ENCODE results near the gene RPS29. TPM values are rescaled to one million over a fixed set of nuclear protein-coding genes. Genes with fewer than 3 reads are reported as not detected.

RPS29 gene
- polyA plus RNA-seq, 1 of the 3 experiments (the other 2 are of a cell fraction): 11,220 TPM

DNA sequence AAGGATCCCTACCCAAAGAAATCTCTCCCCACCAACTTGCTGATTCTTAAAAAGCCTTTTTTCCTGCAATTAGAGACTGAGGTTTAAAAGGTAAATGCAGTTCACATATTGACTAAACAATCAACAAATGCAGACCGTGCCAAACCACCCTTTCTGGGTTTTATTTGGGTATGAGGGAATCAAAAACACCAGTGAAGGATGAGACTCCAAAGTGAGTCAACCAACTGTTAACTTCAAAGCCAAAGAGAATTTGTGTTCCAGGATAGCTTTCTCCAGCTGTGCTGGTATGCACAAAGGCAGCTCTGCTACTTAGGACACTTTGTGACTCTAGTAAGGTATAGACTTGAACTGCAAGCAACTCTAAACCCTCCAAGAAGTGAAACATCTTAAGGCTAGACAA is 39.4 kb downstream of the RPS29 start:
- CTCF ChIA-PET: interaction anchor here (0.5 to 1.6 kb wide), 3 partner anchors 53 to 180 kb away, joined by 3 to 4 read pairs (median 3); no protein-coding TSS in a partner anchor
- no peaks in the 10 kb centered on the region for H4K20me1 ChIP-seq (ENCODE audit: insufficient read depth)
- no peak for DNase-seq
- no peaks in the 10 kb centered on the region for H3K36me3 ChIP-seq (replicated peaks in 1 of 2; ENCODE audit: control insufficient read depth in 1 of 2, insufficient read depth in 2 of 2, low read length in 1 of 2)
- TF ChIP-seq NRF1 (IDR thresholded peaks at IDR 0.05; ENCODE audit: low read depth, low read length) (no peak), SIN3A (IDR thresholded peaks at IDR 0.05; ENCODE audit: borderline replicate concordance, low read depth, low read length) (no peak), EP300 (IDR thresholded peaks at IDR 0.05; ENCODE audit: borderline replicate concordance in 1 of 2, low read depth in 1 of 2, low read length in 1 of 2) (no peak), USF1 (IDR thresholded peaks at IDR 0.05; ENCODE audit: borderline replicate concordance, low read depth) (no peak), FOXJ3 (CRISPR knock-in tag; IDR thresholded peaks at IDR 0.05) (no peak), RCOR1 (IDR thresholded peaks at IDR 0.05; ENCODE audit: low read length) (no peak), EZH2phosphoT487 (IDR thresholded peaks at IDR 0.05; ENCODE audit: borderline replicate concordance, low read depth) (no peak), TEAD4 (IDR thresholded peaks at IDR 0.05; ENCODE audit: borderline replicate concordance, insufficient read depth) (no peak), RAD21 (IDR thresholded peaks at IDR 0.05; ENCODE audit: low read length) (no peak), MAX (IDR thresholded peaks at IDR 0.05; ENCODE audit: low read depth) (no peak), GABPA (IDR thresholded peaks at IDR 0.05; ENCODE audit: low read depth) (no peak), JUND (IDR thresholded peaks at IDR 0.05) (no peak), NFIC (IDR thresholded peaks at IDR 0.05; ENCODE audit: borderline replicate concordance) (no peak), ELF1 (IDR thresholded peaks at IDR 0.05) (no peak), MXI1 (IDR thresholded peaks at IDR 0.05; ENCODE audit: low read depth, low read length) (no peak)
- TF ChIP-seq, protein P1, sequence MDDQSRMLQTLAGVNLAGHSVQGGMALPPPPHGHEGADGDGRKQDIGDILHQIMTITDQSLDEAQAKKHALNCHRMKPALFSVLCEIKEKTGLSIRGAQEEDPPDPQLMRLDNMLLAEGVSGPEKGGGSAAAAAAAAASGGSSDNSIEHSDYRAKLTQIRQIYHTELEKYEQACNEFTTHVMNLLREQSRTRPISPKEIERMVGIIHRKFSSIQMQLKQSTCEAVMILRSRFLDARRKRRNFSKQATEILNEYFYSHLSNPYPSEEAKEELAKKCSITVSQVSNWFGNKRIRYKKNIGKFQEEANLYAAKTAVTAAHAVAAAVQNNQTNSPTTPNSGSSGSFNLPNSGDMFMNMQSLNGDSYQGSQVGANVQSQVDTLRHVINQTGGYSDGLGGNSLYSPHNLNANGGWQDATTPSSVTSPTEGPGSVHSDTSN (IDR thresholded peaks at IDR 0.05): no peak
- H3F3A ChIP-seq (replicated peaks; ENCODE audit: insufficient read depth): no peaks in the 10 kb centered on the region
- H3K27me3 ChIP-seq (ENCODE audit: insufficient read depth): no peaks in the 10 kb centered on the region
- H3K4me3 ChIP-seq (ENCODE audit: low read depth in 2 of 2, low read length in 1 of 2): no peak overlapping the region
- no peak overlapping the region for H3K9ac ChIP-seq
- no peak overlapping the region for H2AFZ ChIP-seq (ENCODE audit: low read depth)
- peaks cover 0 to 4% of the 10 kb centered on the region in 2 experiments; a peak in 1 of 4 replicates for H3K4me1 ChIP-seq (ENCODE audit: control insufficient read depth in 1 of 2, insufficient read depth in 2 of 2, low read depth in 1 of 2, low read length in 1 of 2)
- no peak overlapping the region for H3K27ac ChIP-seq (ENCODE audit: low read depth in 2 of 2, low read length in 1 of 2)
- H3K79me2 ChIP-seq (ENCODE audit: insufficient read depth): no peaks in the 10 kb centered on the region
- no peaks in the 10 kb centered on the region for H3K9me2 ChIP-seq
- POLR2A ChIA-PET: no interaction called here
- no peaks in the 10 kb centered on the region for H3K9me3 ChIP-seq
- no peak overlapping the region for H3K4me2 ChIP-seq
- 0% methylated on average over 1 of the region's 1 CpG for WGBS (ENCODE audit: low lambda C conversion rate)

- no peaks in the 10 kb centered on the region for H4K20me1 ChIP-seq (ENCODE audit: insufficient read depth)
- WGBS (ENCODE audit: low lambda C conversion rate): 63% methylated on average over 3 of the region's 3 CpGs
- no peaks in the 10 kb centered on the region for H3K27me3 ChIP-seq (ENCODE audit: insufficient read depth)
- H3K27ac ChIP-seq (ENCODE audit: low read depth in 2 of 2, low read length in 1 of 2): no peak overlapping the region
- H3K9ac ChIP-seq: no peak overlapping the region
- no peaks in the 10 kb centered on the region for H3K9me2 ChIP-seq
- no peaks in the 10 kb centered on the region for H3F3A ChIP-seq (replicated peaks; ENCODE audit: insufficient read depth)
- H3K4me1 ChIP-seq (ENCODE audit: control insufficient read depth in 1 of 2, insufficient read depth in 2 of 2, low read depth in 1 of 2, low read length in 1 of 2): peaks cover 0 to 4% of the 10 kb centered on the region in 2 experiments; a peak in 1 of 4 replicates
- no peak overlapping the region for H2AFZ ChIP-seq (ENCODE audit: low read depth)
- H3K4me3 ChIP-seq (ENCODE audit: low read depth in 2 of 2, low read length in 1 of 2): no peak overlapping the region
- ChIA-PET CTCF (interaction anchor here (0.7 to 1.4 kb wide), 4 partner anchors 27 to 84 kb away, joined by 3 to 6 read pairs (median 3); no protein-coding TSS in a partner anchor), POLR2A (interaction anchor here (0.6 kb wide), 1 partner anchor 27 kb away, joined by 3 read pairs; no protein-coding TSS in a partner anchor)
- DNase-seq: no peak
- H3K9me3 ChIP-seq: no peaks in the 10 kb centered on the region
- no peak overlapping the region for H3K4me2 ChIP-seq
- H3K36me3 ChIP-seq (replicated peaks in 1 of 2; ENCODE audit: control insufficient read depth in 1 of 2, insufficient read depth in 2 of 2, low read length in 1 of 2): no peaks in the 10 kb centered on the region
- H3K79me2 ChIP-seq (ENCODE audit: insufficient read depth): no peaks in the 10 kb centered on the region
- TF ChIP-seq ZBTB33 (IDR thresholded peaks at IDR 0.05; ENCODE audit: borderline replicate concordance, low read depth) (no peak), CTCF (IDR thresholded peaks at IDR 0.05) (no peak), NFIC (IDR thresholded peaks at IDR 0.05; ENCODE audit: borderline replicate concordance) (no peak), TEAD4 (IDR thresholded peaks at IDR 0.05; ENCODE audit: borderline replicate concordance, insufficient read depth) (no peak), ELF1 (IDR thresholded peaks at IDR 0.05) (no peak), RFX5 (IDR thresholded peaks at IDR 0.05; ENCODE audit: low read length) (no peak), POLR2AphosphoS5 (IDR thresholded peaks at IDR 0.05; ENCODE audit: low read depth, low read length) (no peak), CHD2 (IDR thresholded peaks at IDR 0.05; ENCODE audit: low read length, partially characterized antibody) (no peak), NRF1 (IDR thresholded peaks at IDR 0.05; ENCODE audit: low read depth, low read length) (no peak), EP300 (IDR thresholded peaks at IDR 0.05; ENCODE audit: borderline replicate concordance in 1 of 2, low read depth in 1 of 2, low read length in 1 of 2) (no peak), JUND (IDR thresholded peaks at IDR 0.05) (no peak)
- TF ChIP-seq, protein P1 (IDR thresholded peaks at IDR 0.05): no peak
Observed at GRCh38 chr14:49545716-49546115, 40.5 kb downstream of the RPS29 start.
